Renal pelvis (tissue), 4 donors: ENCODE data around the gene SOX12. TPM values are rescaled to one million over a fixed set of nuclear protein-coding genes. Genes with fewer than 3 reads are reported as not detected.
"Not testable (repeated sequence)": the region's sequence is repeated elsewhere in the genome, so short reads cannot be mapped to it uniquely, and the experiment has no call there.

Experiments used
- DNase-seq: peaks from one replicate; pipeline ENCODE4 v3.0.0-alpha.2; 2013
- polyA plus RNA-seq, 3 donors: library from polyadenylated mRNA; unstranded; fragments of 120-200 nt; gene quantifications; one replicate each; pipeline ENCODE4 v1.2.1, GENCODE V29; 2013; ENCODE audit not compliant: insufficient read length in 3 of 3

The SOX12 gene
- polyA plus RNA-seq, 3 donors: 36.4 to 45.5 (median 41.3) TPM

GRCh38 chr20:376089-376488 is 50.7 kb downstream of the SOX12 start:
- DNase-seq: no peak

DNA sequence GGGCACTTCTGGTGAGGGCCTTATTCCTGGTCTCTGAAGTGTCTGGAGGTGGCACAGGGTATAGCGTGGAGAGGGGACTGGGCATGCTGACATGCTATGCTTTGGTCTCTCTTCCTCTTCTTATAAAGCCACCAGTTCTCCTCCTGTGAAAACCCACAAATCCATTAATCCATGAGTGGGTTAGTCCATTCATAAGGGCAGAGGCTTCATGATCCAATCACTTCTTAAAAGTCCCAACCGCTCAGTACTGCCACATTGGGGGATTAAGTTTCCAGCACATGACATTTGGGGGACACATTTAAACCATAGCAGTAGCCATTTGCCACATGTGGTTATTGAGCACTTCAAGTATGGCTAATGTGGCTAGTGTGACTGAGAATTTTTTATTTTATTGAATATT is 51.4 kb downstream of the SOX12 start:
- DNase-seq: no peak

DNA sequence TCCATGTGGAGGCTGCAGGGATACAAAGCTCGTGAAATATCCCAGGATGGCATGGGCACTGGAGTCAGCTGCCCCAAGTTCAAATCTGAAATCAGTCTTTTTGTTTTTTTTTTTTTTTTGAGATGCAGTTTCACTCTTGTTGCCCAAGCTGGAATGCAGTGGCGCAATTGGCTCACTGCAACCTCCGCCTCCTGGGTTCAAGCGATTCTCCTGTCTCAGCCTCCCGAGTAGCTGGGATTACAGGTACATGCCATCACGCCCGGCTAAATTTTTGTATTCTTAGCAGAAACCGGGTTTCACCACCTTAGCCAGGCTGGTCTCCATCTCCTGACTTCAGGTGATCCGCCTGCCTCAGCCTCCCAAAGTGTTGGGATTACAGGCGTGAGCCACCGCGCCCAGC is 52.2 kb downstream of the SOX12 start:
- not testable (repeated sequence) for DNase-seq

DNA sequence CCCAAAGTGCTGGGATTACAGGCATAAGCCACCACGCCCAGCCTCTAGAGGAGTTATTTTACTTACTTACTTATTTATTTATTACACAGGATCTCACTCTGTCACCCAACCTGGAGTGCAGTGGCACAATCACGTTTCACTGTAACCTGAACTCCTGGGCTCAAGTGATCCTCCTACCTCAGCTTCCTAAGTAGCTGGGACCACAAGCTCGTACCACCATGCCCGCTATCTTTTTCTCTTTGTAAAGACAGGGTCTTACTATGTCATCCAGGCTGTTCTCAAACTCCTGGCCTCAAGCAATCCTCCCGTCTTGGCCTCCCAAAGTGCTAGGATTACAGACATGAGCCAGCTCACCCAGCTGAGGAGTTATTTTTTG is 53.6 kb downstream of the SOX12 start:
- DNase-seq: no peak

Other genes starting within 250 kb of the SOX12 start
- not detected for gene DEFB125, start 237.9 kb upstream of the SOX12 start, polyA plus RNA-seq
- not detected for gene DEFB126, start 183.0 kb upstream of the SOX12 start, polyA plus RNA-seq
- gene DEFB127, start 168.1 kb upstream of the SOX12 start, polyA plus RNA-seq: not detected
- not detected for gene DEFB128, start 135.8 kb upstream of the SOX12 start, polyA plus RNA-seq
- not detected for gene DEFB129, start 98.3 kb upstream of the SOX12 start, polyA plus RNA-seq
- gene DEFB132, start 67.8 kb upstream of the SOX12 start, polyA plus RNA-seq: not detected
- gene C20orf96, start 34.8 kb upstream of the SOX12 start, polyA plus RNA-seq: 10 to 100 TPM; 37.1 to 45.2 (median 40.2) TPM
- gene ZCCHC3, start 28.0 kb upstream of the SOX12 start, polyA plus RNA-seq: 10 to 100 TPM; 43.1 to 58.2 (median 46.7) TPM
- 10 to 100 TPM; 50.4 to 57.5 (median 54.9) TPM for gene NRSN2, start 21.6 kb downstream of the SOX12 start, polyA plus RNA-seq
- gene TRIB3, start 55.2 kb downstream of the SOX12 start, polyA plus RNA-seq: 1 to 10 TPM; 4.1 to 5.1 (median 4.2) TPM
- 100 to 1,000 TPM in 1 of 3 donors, 10 to 100 TPM in 2; 82.5 to 105 (median 93.2) TPM for gene RBCK1, start 82.7 kb downstream of the SOX12 start, polyA plus RNA-seq
- 10 to 100 TPM; 32.2 to 37.1 (median 35.1) TPM for gene TBC1D20, start 137.0 kb downstream of the SOX12 start, polyA plus RNA-seq
- gene CSNK2A1, start 218.2 kb downstream of the SOX12 start, polyA plus RNA-seq: 100 to 1,000 TPM; 123 to 150 (median 147) TPM